ENCODE data around the gene TLX3.

TLX3 gene

DNA sequence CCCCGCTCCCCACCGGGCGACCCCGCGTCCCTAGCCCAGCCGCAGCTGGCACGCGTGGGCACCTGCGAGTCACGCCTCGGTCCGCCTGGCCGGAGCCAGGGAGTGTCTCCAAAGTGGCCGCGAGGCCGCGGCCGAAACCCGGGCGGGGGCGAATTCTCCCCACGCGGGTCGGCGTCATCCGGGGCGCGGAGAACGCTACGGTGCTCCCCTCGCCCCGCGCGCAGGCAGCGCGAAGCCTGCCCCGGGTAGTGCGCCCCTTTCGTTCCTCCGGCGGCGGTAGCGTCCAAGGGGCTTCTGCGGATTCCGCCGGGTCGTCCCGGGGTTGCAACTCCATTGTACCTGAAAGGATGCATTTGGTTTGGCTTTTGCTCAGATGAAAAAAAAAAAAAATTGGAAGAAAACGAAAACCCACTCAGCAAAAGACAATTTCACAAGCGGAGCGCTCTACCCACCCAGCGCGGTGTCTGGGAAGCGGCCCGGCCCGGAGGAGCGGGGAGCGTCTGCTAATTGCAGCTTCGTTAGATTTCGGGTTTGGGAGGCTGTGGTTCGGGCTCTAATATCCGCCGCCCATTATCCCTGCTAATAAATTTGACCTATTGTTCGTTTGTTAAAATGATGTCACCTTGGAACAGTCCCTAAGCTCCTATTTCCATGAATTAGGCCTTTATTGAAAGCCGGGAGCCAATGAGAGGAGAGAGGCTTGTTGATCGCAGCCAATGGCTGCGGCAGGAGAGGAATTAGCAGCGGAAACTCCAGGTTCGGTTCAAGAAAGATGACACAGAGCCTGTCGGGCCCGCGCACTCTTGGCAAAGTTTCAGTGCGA, at the start of gene TLX3:
TSS of gene TLX3 (plus strand) at position 796 of the 823 bp plus-strand sequence. CDS start 118 bp downstream, outside the sequence.
- H3K36me3 Mint-ChIP-seq = peaks cover 4 to 11% of the 10 kb centered on the region in 2 donors
- H3K4me3 Mint-ChIP-seq = peak within 1 kb of the TSS; percentile 44 to 55
- ATAC-seq (replicated peaks) (no peak), DNase-seq (no peak)
- no peaks in the 10 kb centered on the region for H3K9me3 Mint-ChIP-seq
- peak within 1 kb of the TSS; percentile 94 for H3K27ac Mint-ChIP-seq
- H3K4me1 Mint-ChIP-seq = peaks cover 18 to 32% of the 10 kb centered on the region in 2 donors
- H3K27me3 Mint-ChIP-seq = peaks cover 59 to 86% of the 10 kb centered on the region in 2 donors

DNA sequence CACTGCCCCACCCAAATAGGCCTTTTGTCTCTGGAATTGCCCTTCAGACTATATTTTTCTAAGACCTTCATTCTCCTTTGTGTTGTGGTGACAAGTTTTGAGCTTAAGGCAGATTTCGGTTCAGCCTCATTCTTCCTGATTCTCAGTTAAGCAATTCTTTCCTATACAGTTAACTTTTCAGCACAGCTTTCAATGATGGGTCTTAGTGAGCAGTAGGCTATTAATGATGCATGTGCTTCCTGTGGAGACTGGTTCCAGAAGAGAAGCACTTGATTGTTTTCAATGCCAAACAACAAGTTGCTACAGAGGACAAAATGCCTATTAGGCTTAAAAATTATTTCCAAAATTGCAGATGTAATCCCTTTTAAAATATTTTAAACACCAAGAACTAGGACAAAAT, 47.7 kb upstream of the TLX3 start:
- Mint-ChIP-seq H3K27me3 (peaks cover 4 to 6% of the 10 kb centered on the region in 2 donors), H3K36me3 (no peaks in the 10 kb centered on the region), H3K4me1 (no peaks in the 10 kb centered on the region), H3K4me3 (no peak overlapping the region), H3K9me3 (no peaks in the 10 kb centered on the region), H3K27ac (no peak overlapping the region)
- ATAC-seq (replicated peaks) = no peak
- DNase-seq = no peak

DNA sequence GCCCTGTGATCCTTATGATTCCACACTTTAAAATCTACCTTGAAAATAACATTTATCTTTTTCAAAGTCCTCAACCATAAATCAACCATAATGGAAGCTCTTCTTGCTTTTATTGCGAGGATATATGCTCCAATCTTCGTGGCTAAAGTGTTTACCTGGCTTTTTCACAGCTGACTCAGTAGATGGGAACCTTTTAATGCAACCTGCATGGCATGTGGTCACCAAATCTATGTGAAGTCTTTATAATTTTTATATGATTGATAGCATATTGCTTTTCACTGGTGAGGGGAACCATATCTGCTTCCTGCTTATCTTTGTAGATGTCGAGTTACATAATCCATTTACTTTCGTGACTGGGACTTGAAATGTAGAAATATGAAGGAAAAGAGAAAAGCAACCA, 47.1 kb upstream of the TLX3 start:
- H3K36me3 Mint-ChIP-seq = no peaks in the 10 kb centered on the region
- H3K27me3 Mint-ChIP-seq = peaks cover 4 to 6% of the 10 kb centered on the region in 2 donors
- no peak overlapping the region for H3K27ac Mint-ChIP-seq

DNA sequence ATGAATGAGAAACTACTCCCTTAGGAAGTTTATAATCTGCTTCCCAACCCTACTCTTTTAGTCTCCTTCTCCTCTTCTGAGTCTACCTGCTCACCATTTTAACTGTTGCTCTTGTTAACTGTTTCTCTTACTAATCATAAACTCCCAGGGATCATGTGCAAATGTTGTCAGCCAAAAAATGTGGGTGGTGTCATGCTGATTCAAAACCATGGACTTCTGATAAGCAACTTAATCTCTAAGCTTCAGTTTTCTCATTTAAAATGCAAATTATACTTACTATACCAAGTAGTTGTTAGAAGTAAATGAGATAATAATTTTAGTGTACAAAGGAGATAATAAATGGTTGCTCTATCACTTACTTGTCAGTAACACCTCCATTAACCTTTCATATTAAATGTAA, 45.9 kb upstream of the TLX3 start:
- no peaks in the 10 kb centered on the region for H3K36me3 Mint-ChIP-seq
- H3K9me3 Mint-ChIP-seq = no peaks in the 10 kb centered on the region
- H3K4me3 Mint-ChIP-seq = no peak overlapping the region
- no peaks in the 10 kb centered on the region for H3K4me1 Mint-ChIP-seq
- DNase-seq (no peak), ATAC-seq (replicated peaks) (no peak)
- H3K27me3 Mint-ChIP-seq = peaks cover 6 to 7% of the 10 kb centered on the region in 2 donors
- H3K27ac Mint-ChIP-seq = no peak overlapping the region

More for the DNA sequence above, 47.1 kb upstream of the TLX3 start:
- Mint-ChIP-seq H3K4me1 (no peaks in the 10 kb centered on the region), H3K9me3 (no peaks in the 10 kb centered on the region), H3K4me3 (no peak overlapping the region)
- DNase-seq (no peak), ATAC-seq (replicated peaks) (no peak)

DNA sequence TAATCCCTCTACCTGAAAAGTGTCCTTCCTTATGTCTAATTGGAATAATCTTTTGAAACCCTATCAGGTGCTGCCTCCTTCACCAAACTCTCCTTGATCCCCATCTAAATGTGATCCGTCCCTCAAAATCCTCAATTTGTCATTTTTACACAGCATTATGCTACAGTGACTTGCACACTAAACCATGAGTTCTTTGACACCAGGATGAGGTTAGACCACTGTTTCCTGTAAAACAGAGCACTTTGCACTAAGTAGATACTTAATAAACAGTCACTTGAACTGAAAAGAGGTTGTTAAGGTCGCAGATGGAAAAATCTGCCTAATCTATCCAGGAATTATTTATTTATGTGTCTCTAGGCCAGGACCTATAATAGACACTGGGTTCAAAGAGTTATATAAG, 44.2 kb upstream of the TLX3 start:
- Mint-ChIP-seq H3K4me3 (no peak overlapping the region), H3K4me1 (no peaks in the 10 kb centered on the region), H3K27ac (no peak overlapping the region), H3K27me3 (peaks cover 6 to 8% of the 10 kb centered on the region in 2 donors), H3K36me3 (no peaks in the 10 kb centered on the region), H3K9me3 (no peaks in the 10 kb centered on the region)
- DNase-seq (no peak), ATAC-seq (replicated peaks) (no peak)

DNA sequence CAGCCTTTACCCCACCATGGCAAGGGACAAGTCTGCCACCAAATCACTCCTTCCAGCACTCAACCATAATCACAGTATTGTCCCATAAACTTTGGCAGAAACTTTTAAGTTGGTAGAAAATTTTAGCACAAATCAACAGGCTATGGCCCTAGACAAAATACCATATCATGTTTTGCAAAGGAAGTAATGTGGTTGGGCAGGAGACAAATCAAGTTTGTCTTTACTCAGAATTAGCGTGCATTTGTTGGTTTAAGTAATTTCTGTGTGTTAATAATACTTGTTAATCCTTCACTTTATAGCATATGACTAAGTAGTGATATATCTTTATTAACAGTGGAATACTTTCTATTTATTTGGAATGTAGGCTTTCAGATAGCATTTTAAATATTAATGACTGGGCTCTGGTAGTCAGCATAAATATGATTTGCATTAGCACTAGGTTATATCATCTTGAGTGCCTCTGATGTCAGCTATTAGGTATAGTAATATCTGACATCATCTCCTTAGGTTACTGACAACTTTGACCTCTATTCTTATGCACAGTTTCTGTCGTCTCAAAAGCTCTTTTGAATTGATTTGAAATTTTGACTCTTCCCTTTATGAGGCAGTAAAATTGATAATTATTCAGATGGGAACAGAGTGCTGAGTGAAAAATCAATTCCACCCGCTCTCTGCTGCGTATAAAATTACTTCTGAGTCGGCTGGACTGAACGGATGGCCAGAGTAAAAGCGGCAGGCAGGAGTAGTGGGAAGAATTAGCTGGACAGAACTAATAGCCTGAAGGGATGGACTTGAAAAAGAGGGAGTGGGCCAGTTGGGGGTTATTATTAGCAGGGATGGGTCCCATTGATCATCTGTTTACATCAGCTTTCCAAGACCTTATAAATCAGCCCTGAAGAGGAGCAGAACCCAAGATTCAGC, 40.1 kb upstream of the TLX3 start:
- H3K27me3 Mint-ChIP-seq = peaks cover 12 to 19% of the 10 kb centered on the region in 2 donors
- DNase-seq (no peak), ATAC-seq (replicated peaks) (no peak)
- H3K27ac Mint-ChIP-seq = no peak overlapping the region
- no peaks in the 10 kb centered on the region for H3K4me1 Mint-ChIP-seq
- H3K9me3 Mint-ChIP-seq = no peaks in the 10 kb centered on the region
- no peak overlapping the region for H3K4me3 Mint-ChIP-seq
- H3K36me3 Mint-ChIP-seq = no peaks in the 10 kb centered on the region

DNA sequence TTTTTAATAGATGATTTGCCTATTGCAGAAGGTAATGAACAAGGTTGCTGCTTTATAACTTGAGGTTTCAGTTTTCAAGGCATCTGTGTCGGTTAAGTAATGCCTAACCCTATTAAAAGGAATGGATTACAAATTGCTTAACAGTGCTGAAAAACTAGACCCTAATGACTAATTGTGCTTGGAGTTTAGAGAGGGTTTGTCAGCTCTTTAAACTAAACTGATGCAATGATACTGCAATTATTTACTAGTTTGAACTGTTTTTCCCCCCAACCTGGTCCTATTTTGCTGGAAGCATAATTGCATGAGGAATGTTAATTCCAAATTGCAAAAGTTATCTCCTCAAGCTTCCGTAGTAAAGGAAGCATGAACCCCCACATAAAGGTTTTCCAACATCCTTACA, 39.3 kb upstream of the TLX3 start:
- Mint-ChIP-seq H3K4me3 (no peak overlapping the region), H3K27ac (no peak overlapping the region), H3K27me3 (peaks cover 10 to 17% of the 10 kb centered on the region in 2 donors), H3K4me1 (no peaks in the 10 kb centered on the region), H3K9me3 (no peaks in the 10 kb centered on the region), H3K36me3 (no peaks in the 10 kb centered on the region)
- ATAC-seq (replicated peaks) (no peak), DNase-seq (no peak)

DNA sequence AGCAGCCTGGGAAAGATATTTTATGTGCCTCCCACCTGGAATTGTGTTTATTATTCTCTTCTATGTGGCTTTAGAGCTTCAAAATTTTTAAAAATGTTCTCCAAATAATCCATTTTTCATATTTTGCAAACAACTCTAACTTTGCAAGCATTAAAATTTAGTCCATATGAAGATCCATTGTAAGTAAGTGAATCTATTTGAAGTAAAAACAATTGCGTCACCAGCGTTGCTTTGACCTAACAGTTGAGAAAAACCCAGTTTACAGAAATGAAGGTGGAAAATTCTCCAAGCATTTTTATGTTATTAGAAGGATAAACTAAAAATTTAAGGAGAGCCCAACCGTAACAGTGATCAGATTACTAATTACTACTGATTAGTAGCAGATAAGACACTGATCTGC, 38.9 kb upstream of the TLX3 start:
- no peak for ATAC-seq (replicated peaks)
- Mint-ChIP-seq H3K4me3 (no peak overlapping the region), H3K36me3 (no peaks in the 10 kb centered on the region), H3K27me3 (peaks cover 6 to 14% of the 10 kb centered on the region in 2 donors), H3K4me1 (no peaks in the 10 kb centered on the region), H3K27ac (no peak overlapping the region), H3K9me3 (no peaks in the 10 kb centered on the region)
- DNase-seq = no peak

DNA sequence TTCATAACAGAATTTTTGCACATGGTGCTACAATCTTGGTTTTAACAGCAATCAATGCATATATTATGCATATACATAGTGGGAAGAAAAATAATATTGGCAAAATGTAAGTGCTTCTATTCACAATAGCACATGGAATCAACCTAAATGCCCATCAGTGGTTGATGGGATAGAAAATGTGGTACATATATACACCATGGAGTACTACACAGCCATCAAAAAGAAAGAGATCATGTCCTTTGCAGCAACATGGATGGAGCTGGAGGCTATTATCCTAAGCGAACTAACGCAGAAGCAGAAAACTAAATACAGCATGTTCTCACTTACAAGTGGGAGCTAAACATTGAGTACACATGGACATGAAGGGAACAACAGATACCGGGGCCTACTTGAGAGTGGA, 37.2 kb upstream of the TLX3 start:
- no peak for DNase-seq
- Mint-ChIP-seq H3K4me1 (no peaks in the 10 kb centered on the region), H3K36me3 (no peaks in the 10 kb centered on the region), H3K4me3 (no peak overlapping the region), H3K9me3 (no peaks in the 10 kb centered on the region), H3K27me3 (peaks cover 6 to 14% of the 10 kb centered on the region in 2 donors), H3K27ac (no peak overlapping the region)
- ATAC-seq (replicated peaks) = no peak

DNA sequence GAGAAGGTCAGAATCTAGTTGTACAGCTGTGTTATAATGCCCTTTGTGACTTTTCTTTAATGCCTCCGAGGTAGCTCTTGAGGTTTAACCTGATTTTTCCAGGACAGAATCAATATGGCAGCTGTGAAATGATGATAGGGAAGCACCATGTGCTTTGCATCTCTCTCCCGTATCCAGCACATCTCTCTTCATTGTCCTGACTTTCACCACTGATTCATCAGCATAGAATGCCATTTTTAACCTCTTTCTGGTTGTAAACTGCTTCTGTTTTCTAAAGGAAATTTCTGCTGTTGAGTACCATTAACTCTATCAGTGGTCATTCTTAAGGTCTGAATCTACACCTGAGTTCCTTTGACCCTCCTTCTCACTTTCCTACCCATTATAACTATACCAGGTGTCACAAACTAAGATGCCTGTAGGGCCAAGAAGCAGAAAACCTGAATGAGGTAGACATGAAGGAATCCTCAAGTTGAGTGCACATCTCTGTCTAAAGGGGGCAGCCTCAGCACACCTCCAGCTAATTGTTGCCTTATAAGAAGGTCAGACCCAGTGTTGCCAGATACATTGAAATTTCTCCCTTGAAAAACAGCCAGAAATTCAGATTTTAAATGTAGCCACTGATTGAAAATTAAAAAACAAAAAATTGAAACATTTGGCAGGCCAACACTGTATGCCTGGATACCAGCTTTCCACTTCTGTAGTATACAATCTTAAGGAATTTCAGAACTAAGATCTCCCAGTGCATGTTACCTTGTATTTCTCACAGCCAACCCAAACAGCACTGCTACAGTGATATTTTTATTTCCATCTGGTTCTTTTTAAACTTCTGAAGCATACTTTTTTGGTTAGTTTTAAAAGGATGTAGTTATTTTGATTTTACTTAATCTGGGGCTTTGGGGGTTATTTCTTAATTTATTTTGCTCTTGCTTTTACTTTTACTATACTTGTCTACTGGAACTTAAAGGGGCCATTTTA, 35.8 kb upstream of the TLX3 start:
- no peak overlapping the region for H3K27ac Mint-ChIP-seq
- no peaks in the 10 kb centered on the region for H3K4me1 Mint-ChIP-seq
- peaks cover 6 to 11% of the 10 kb centered on the region in 2 donors for H3K27me3 Mint-ChIP-seq
- no peaks in the 10 kb centered on the region for H3K9me3 Mint-ChIP-seq
- DNase-seq = no peak
- ATAC-seq (replicated peaks) = no peak
- H3K4me3 Mint-ChIP-seq = no peak overlapping the region
- no peaks in the 10 kb centered on the region for H3K36me3 Mint-ChIP-seq

DNA sequence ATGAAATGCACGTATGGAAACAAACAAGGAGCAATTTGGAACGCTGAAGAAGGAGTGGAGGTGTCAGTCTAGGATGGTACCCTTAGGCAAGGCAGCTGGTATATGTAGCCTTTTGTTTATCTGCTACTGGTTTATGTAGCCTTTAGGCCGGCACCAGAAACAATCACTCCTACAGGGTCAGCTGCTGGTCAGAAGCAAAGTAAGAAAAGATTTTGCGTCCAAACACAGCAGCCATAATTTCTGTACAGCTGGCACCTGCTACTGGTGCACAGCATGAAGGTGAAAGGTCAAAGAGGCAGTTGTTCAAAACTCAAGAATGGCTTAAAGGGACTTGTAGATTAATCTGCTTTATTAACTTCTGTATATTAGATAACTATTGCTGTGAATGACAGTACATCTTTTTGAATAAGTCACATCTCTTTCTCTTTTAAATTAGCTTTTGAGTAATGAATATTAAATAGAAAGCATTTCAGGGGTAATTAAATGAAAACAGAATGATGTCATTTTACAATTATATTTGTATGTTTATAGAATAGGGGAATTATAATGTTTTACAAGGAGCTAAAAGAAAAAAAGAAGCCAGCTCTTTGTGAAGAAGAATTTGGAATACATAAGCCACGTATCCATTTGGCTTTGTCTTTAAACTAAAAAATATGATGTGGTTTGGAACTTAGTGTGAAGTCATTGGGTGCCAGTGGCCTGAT, 33.1 kb upstream of the TLX3 start:
- Mint-ChIP-seq H3K4me1 (no peaks in the 10 kb centered on the region), H3K4me3 (no peak overlapping the region), H3K36me3 (no peaks in the 10 kb centered on the region), H3K27ac (no peak overlapping the region), H3K27me3 (peaks cover 9 to 15% of the 10 kb centered on the region in 2 donors), H3K9me3 (no peaks in the 10 kb centered on the region)
- no peak for DNase-seq
- no peak for ATAC-seq (replicated peaks)

DNA sequence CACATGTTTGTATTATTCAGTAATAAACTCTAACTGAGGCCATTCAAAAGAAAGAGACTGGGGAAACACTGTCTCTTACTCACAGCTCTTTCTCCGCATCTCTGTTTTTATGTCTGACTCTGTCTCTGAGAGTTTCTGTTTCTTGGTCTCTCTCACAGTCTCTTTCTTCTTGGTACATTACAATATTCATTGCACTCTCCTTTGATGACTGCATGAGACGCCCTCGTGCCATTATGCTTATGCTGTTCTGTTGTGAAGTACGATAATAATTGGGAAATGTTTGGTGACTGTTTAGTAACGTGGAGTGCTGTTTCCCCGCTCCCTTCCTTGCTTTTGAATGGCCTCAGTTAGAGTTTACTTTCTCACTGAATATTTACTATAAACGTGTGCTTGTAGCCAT, 25.3 kb upstream of the TLX3 start:
- Mint-ChIP-seq H3K4me1 (no peaks in the 10 kb centered on the region), H3K36me3 (no peaks in the 10 kb centered on the region), H3K27me3 (peaks cover 23 to 28% of the 10 kb centered on the region in 2 donors), H3K9me3 (no peaks in the 10 kb centered on the region), H3K27ac (no peak overlapping the region), H3K4me3 (no peak overlapping the region)
- ATAC-seq (replicated peaks) = no peak
- DNase-seq = no peak

DNA sequence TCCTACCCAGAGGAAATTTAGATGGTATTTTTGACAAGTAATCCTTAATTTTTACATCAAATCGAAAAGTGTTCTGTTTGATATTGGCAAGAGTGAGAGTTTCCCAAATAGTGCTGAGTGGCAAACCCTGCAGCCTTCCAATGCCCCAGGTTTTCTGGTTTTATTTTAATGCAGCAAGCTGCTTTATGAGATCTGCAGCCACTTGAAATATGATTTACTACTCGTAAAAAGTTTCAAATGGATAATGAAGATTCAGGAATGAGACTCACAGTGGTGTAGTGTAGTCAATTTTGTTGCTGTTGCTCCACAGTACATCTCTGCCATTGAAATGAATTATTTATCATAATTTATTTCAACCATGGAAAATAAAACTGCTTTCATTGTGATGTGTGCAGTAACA, 23.6 kb upstream of the TLX3 start:
- no peak for DNase-seq
- ATAC-seq (replicated peaks) = no peak
- H3K9me3 Mint-ChIP-seq = no peaks in the 10 kb centered on the region
- H3K27me3 Mint-ChIP-seq = peaks cover 22 to 28% of the 10 kb centered on the region in 2 donors
- no peak overlapping the region for H3K27ac Mint-ChIP-seq
- H3K4me3 Mint-ChIP-seq = no peak overlapping the region
- no peaks in the 10 kb centered on the region for H3K4me1 Mint-ChIP-seq
- H3K36me3 Mint-ChIP-seq = no peaks in the 10 kb centered on the region

All from stimulated activated naive B cell treated with anti-CD40 and anti-IgM and Interleukin-4, amounts not matched to agents 10 μg/mL and 1 μg/mL and 100 μg/mL, for 72 hours (primary cell).